Small intestine (tissue), 7 donors: Measurements from ENCODE around the gene CCNF. TPM values are rescaled to one million over a fixed set of nuclear protein-coding genes. Genes with fewer than 3 reads are reported as not detected.
"Not testable (repeated sequence)": the region's sequence is repeated elsewhere in the genome, so short reads cannot be mapped to it uniquely, and the experiment has no call there.

Experiments
- DNase-seq, 2 donors: peaks; one replicate each; pipeline versions ENCODE4 v3.0.0 to v3.0.0-alpha.2; 2013
- FAIRE-seq: peaks from 2 replicates; lab custom pipeline; 2012; peaks lifted over from hg19 to GRCh38; lab: Jason Lieb, UNC
- H3K27ac ChIP-seq, 3 donors: one replicate each; pipeline ENCODE4 v1.5.1; 2013; ENCODE audit warnings: low read length in 2 of 3, mild to moderate bottlenecking in 2 of 3, control low read depth in 1 of 3, inconsistent platforms in 1 of 3, low read depth in 1 of 3, moderate library complexity in 1 of 3
- H3K27me3 ChIP-seq, 3 donors: one replicate each; pipeline ENCODE4 v1.6.1; 2013; ENCODE audit warnings: low read length in 3 of 3, inconsistent platforms in 1 of 3; ENCODE audit not compliant: control insufficient read depth in 3 of 3, insufficient read depth in 3 of 3
- H3K36me3 ChIP-seq, 3 donors: one replicate each; pipeline ENCODE4 v1.6.1; 2013; ENCODE audit warnings: low read length in 3 of 3, inconsistent platforms in 1 of 3, low read depth in 1 of 3, mild to moderate bottlenecking in 1 of 3, moderate library complexity in 1 of 3; ENCODE audit not compliant: control insufficient read depth in 3 of 3, insufficient read depth in 2 of 3
- H3K4me1 ChIP-seq, 3 donors: one replicate each; pipeline ENCODE4 v1.6.1; 2013; ENCODE audit warnings: low read length in 2 of 3, inconsistent platforms in 1 of 3, low read depth in 1 of 3, mild to moderate bottlenecking in 1 of 3, moderate library complexity in 1 of 3; ENCODE audit not compliant: control insufficient read depth in 3 of 3, insufficient read depth in 2 of 3
- H3K4me3 ChIP-seq, 3 donors: one replicate each; pipeline ENCODE4 v1.5.1; 2013; ENCODE audit warnings: low read length in 3 of 3, control low read depth in 1 of 3, inconsistent platforms in 1 of 3, low read depth in 1 of 3, mild to moderate bottlenecking in 1 of 3, moderate library complexity in 1 of 3
- H3K9me3 ChIP-seq, 2 donors: one replicate each; pipeline ENCODE4 v1.6.1; 2013; ENCODE audit warnings: low read depth in 1 of 2, low read length in 1 of 2; ENCODE audit not compliant: control insufficient read depth in 2 of 2, insufficient read depth in 1 of 2
- WGBS, 3 donors: extraction: QIAGEN DNeasy Blood & Tissue Kit; methylation state at CpG; one replicate each; pipeline ENCODE4 v1.1.7; 2013; 5-methylcytosine and 5-hydroxymethylcytosine counted together
- polyA plus RNA-seq, 4 donors: library from polyadenylated mRNA; stranded (reverse) in 3 of 4; unstranded in 1 of 4; fragments of 200-250 nt in 3 of 4; fragments of 120-200 nt in 1 of 4; gene quantifications; one replicate each; pipeline versions ENCODE4 v1.2.1 to v1.2.3, GENCODE V29; 2013
- donor health status: healthy with polysubstance abuse.
- donor health status: control.
- donor health status: control.
- donor health status: Bipolar disorder and iron deficiency.
- donor health status: healthy.

Gene CCNF
- polyA plus RNA-seq, 4 donors, result 0.89 to 12.4 (median 3.8) TPM

GRCh38 chr16:2441143-2441804, 12.0 kb downstream of the CCNF start:
- H3K27ac ChIP-seq, H3K9me3 ChIP-seq, H3K4me3 ChIP-seq, DNase-seq, H3K27me3 ChIP-seq, FAIRE-seq, H3K4me1 ChIP-seq: not testable (repeated sequence)
- peaks cover 0 to 75% (median 4%) of the 10 kb centered on the region in 3 donors for H3K36me3 ChIP-seq
- 82 to 91% (median 84%) methylated on average over 15 of the region's 15 CpGs for WGBS, 3 donors

- Histone ChIP-seq H3K27ac (no peak overlapping the region), H3K36me3 (peaks cover 4 to 72% (median 4%) of the 10 kb centered on the region in 3 donors), H3K9me3 (no peaks in the 10 kb centered on the region), H3K4me3 (no peak overlapping the region), H3K27me3 (no peaks in the 10 kb centered on the region), H3K4me1 (no peaks in the 10 kb centered on the region)
- FAIRE-seq, result no peak
- WGBS, 3 donors, result 96 to 99% (median 96%) methylated on average over 8 to 9 of the region's 9 CpGs
- DNase-seq, result no peak
Observed at GRCh38 chr16:2443555-2443954, 14.3 kb downstream of the CCNF start.

GRCh38 chr16:2447920-2448583, 18.8 kb downstream of the CCNF start:
- Histone ChIP-seq H3K4me1 (no peaks in the 10 kb centered on the region), H3K36me3 (peaks cover 7 to 86% (median 9%) of the 10 kb centered on the region in 3 donors), H3K27ac (no peak overlapping the region), H3K9me3 (no peaks in the 10 kb centered on the region), H3K27me3 (no peaks in the 10 kb centered on the region), H3K4me3 (no peak overlapping the region)
- WGBS, 3 donors, result 94 to 96% (median 95%) methylated on average over 11 of the region's 11 CpGs
- no peak for FAIRE-seq
- no peak for DNase-seq

GRCh38 chr16:2449118-2449517, 19.9 kb downstream of the CCNF start:
- Histone ChIP-seq H3K9me3 (no peaks in the 10 kb centered on the region), H3K36me3 (peaks cover 7 to 89% (median 9%) of the 10 kb centered on the region in 3 donors), H3K27ac (no peak overlapping the region), H3K4me1 (no peaks in the 10 kb centered on the region), H3K27me3 (no peaks in the 10 kb centered on the region), H3K4me3 (no peak overlapping the region)
- FAIRE-seq (no peak), DNase-seq (no peak)
- whole genome bisulfite sequencing, 3 donors, result 97 to 98% (median 98%) methylated on average over 25 of the region's 25 CpGs

- DNase-seq (no peak), FAIRE-seq (no peak)
- Histone ChIP-seq H3K27ac (no peak overlapping the region), H3K4me3 (no peak overlapping the region), H3K9me3 (no peaks in the 10 kb centered on the region), H3K36me3 (peaks cover 3 to 89% (median 9%) of the 10 kb centered on the region in 3 donors), H3K4me1 (no peaks in the 10 kb centered on the region), H3K27me3 (no peaks in the 10 kb centered on the region)
- WGBS, 3 donors, result 95 to 96% (median 95%) methylated on average over 8 of the region's 8 CpGs
Observed at GRCh38 chr16:2450535-2450934, 21.3 kb downstream of the CCNF start.

- no peaks in the 10 kb centered on the region for H3K9me3 ChIP-seq
- FAIRE-seq, result no peak
- H3K27ac ChIP-seq, result no peak overlapping the region
- 88 to 94% (median 90%) methylated on average over 18 to 19 of the region's 19 CpGs for WGBS, 3 donors
- peaks cover 3 to 91% (median 9%) of the 10 kb centered on the region in 3 donors for H3K36me3 ChIP-seq
- no peak overlapping the region for H3K4me3 ChIP-seq
- no peaks in the 10 kb centered on the region for H3K4me1 ChIP-seq
- no peak for DNase-seq
- no peaks in the 10 kb centered on the region for H3K27me3 ChIP-seq
Observed at GRCh38 chr16:2450975-2451381, 21.7 kb downstream of the CCNF start.

- no peak overlapping the region for H3K4me3 ChIP-seq
- H3K9me3 ChIP-seq, result no peaks in the 10 kb centered on the region
- peaks cover 3 to 91% (median 6%) of the 10 kb centered on the region in 3 donors for H3K36me3 ChIP-seq
- DNase-seq (no peak), FAIRE-seq (no peak)
- no peaks in the 10 kb centered on the region for H3K27me3 ChIP-seq
- H3K27ac ChIP-seq, result no peak overlapping the region
- no peaks in the 10 kb centered on the region for H3K4me1 ChIP-seq
- WGBS, 3 donors, result 93 to 94% (median 94%) methylated on average over 18 of the region's 18 CpGs
Observed at GRCh38 chr16:2451851-2452320, 22.6 kb downstream of the CCNF start.

- no peaks in the 10 kb centered on the region for H3K27me3 ChIP-seq
- H3K4me3 ChIP-seq, result no peak overlapping the region
- H3K27ac ChIP-seq, result no peak overlapping the region
- WGBS, 3 donors, result 98 to 99% (median 98%) methylated on average over 8 of the region's 8 CpGs
- H3K4me1 ChIP-seq, result no peaks in the 10 kb centered on the region
- H3K9me3 ChIP-seq, result no peaks in the 10 kb centered on the region
- DNase-seq (no peak), FAIRE-seq (no peak)
- H3K36me3 ChIP-seq, result peaks cover 3 to 92% (median 5%) of the 10 kb centered on the region in 3 donors
Observed at GRCh38 chr16:2452650-2453049, 23.4 kb downstream of the CCNF start.
